SH-SY5Y (cell line): ENCODE data around the gene TEX29.

Experiments
- GATA2 ChIP-seq: IDR thresholded peaks from 2 replicates; pipeline ENCODE4 v1.6.1; 2011; ENCODE audit warnings: mild to moderate bottlenecking, low read depth, low read length
- GATA3 ChIP-seq: IDR thresholded peaks from 2 replicates; pipeline ENCODE4 v1.6.1; 2011; ENCODE audit warnings: low read depth, mild to moderate bottlenecking, low read length, moderate library complexity

DNA sequence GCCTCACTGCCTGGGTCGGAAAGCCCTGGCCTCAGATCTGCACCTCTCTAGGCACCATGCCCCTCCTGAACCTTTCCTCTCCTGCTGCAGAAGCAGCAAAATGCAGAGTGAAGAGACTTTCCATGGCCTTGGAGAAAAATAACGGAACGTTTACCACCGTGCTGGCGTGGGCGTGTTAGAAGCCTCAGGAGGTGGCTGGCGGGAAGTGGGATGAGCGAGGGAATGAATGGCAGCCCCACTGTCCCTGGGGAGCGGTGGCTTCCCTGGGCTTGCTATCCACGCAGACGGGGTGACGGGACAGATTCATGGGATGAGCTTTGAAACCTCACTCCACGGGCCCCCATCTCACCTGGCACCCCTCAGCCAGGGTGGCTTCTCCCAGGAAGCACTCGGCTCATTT is 4.3 kb downstream of the TEX29 start:
- TF ChIP-seq GATA2 (no peak), GATA3 (no peak)
